CD4-positive, alpha-beta T cell (primary cell): ENCODE data around the gene MKLN1. TPM values are rescaled to one million over a fixed set of nuclear protein-coding genes. Genes with fewer than 3 reads are reported as not detected.

Experiments used
- ATAC-seq: fragments of 200-7000 bp; cut with Tn5 transposase; one replicate; pipeline ENCODE4 v1.10.0; 2022; ENCODE audit warnings: mild to moderate bottlenecking; ENCODE audit not compliant: poor library complexity
- CTCF ChIA-PET: fragments of 350-600 bp; sonication (Branson Sonifier 250); formaldehyde crosslinking; loops from one replicate; lab custom pipeline; 2021; ENCODE audit warnings: antibody characterized with exemption, inconsistent platforms; lab: Charles Lee
- POLR2A ChIA-PET: fragments of 350-600 bp; sonication (Branson Sonifier 250); formaldehyde crosslinking; loops from one replicate; lab custom pipeline; 2021; ENCODE audit warnings: antibody characterized with exemption, inconsistent platforms; lab: Charles Lee
- DNase-seq, 14 experiments: peaks; one replicate each; pipeline ENCODE4 v3.0.0-alpha.2; 2013 to 2020; ENCODE audit warnings: mixed read lengths in 2 of 14
- H3K27ac ChIP-seq, 2 donors: one replicate each; pipeline versions ENCODE4 v1.5.1 to v1.7.0; 2013; ENCODE audit warnings: low read length in 2 of 2, low read depth in 1 of 2, mild to moderate bottlenecking in 1 of 2
- H3K27me3 ChIP-seq, 2 experiments: 1 replicate in 1 of 2; 2 replicates in 1 of 2; pipeline versions ENCODE4 v1.6.1 to v1.7.0; 2013; ENCODE audit warnings: low read length in 2 of 2, control low read depth in 1 of 2, mild to moderate bottlenecking in 1 of 2, moderate library complexity in 1 of 2; ENCODE audit not compliant: insufficient read depth in 2 of 2, control insufficient read depth in 1 of 2
- H3K36me3 ChIP-seq: one replicate; pipeline ENCODE4 v1.6.1; 2013; ENCODE audit warnings: low read length, control low read depth; ENCODE audit not compliant: insufficient read depth
- H3K4me1 ChIP-seq: one replicate; pipeline ENCODE4 v1.6.1; 2013; ENCODE audit warnings: low read length, control low read depth; ENCODE audit not compliant: insufficient read depth
- H3K4me3 ChIP-seq: one replicate; pipeline ENCODE4 v1.5.1; 2013; ENCODE audit warnings: mild to moderate bottlenecking, low read length, moderate library complexity
- H3K9me3 ChIP-seq, 2 experiments: 1 replicate in 1 of 2; 2 replicates in 1 of 2; pipeline versions ENCODE4 v1.6.1 to v1.7.0; 2013; ENCODE audit warnings: low read length in 2 of 2, mild to moderate bottlenecking in 2 of 2, control low read depth in 1 of 2, moderate library complexity in 1 of 2; ENCODE audit not compliant: control insufficient read depth in 1 of 2, insufficient read depth in 1 of 2
- H3K27ac Mint-ChIP-seq: one replicate; pipeline ENCODE4 v1.8.0; 2020; ENCODE audit warnings: mixed read lengths
- H3K27me3 Mint-ChIP-seq: one replicate; pipeline ENCODE4 v1.8.0; 2021; ENCODE audit warnings: mixed read lengths
- H3K36me3 Mint-ChIP-seq: one replicate; pipeline ENCODE4 v1.8.0; 2021; ENCODE audit warnings: low read depth, mixed read lengths
- H3K4me1 Mint-ChIP-seq: one replicate; pipeline ENCODE4 v1.8.0; 2021; ENCODE audit warnings: low read depth, mixed read lengths
- H3K4me3 Mint-ChIP-seq: one replicate; pipeline ENCODE4 v1.8.0; 2020; ENCODE audit warnings: mild to moderate bottlenecking, mixed read lengths
- H3K9me3 Mint-ChIP-seq: one replicate; pipeline ENCODE4 v1.8.0; 2020; ENCODE audit warnings: mixed read lengths
- CTCF ChIP-seq: fragments of 200-600 bp; IDR thresholded peaks from one replicate; pipeline ENCODE4 v1.8.0; 2022; ENCODE audit warnings: antibody characterized with exemption, mild to moderate bottlenecking
- intact Hi-C, 2 experiments: fragments of 100-400 bp; cut with DNase I in 1 of 2; cut with micrococcal nuclease in 1 of 2; formaldehyde crosslinking; loops; one replicate each; pipeline versions ENCODE4 v1.15.1 to v1.9.0; 2023 to 2025; cut with DNase I, micrococcal nuclease
- total RNA-seq, 174 experiments: library from RNA in 2 of 174; stranded (reverse) in 2 of 174; gene quantifications; one replicate each; pipeline ENCODE4 v1.2.3 and lab custom pipeline; 2021 to 2026

The MKLN1 gene
- total RNA-seq, 2 experiments from 2014 or later, result 47.2 to 53.7 TPM

- H3K4me1 Mint-ChIP-seq, result no peaks in the 10 kb centered on the region
- no peak for TF ChIP-seq CTCF
- intact Hi-C loops, result no loop called here
- Histone ChIP-seq H3K4me1 (no peaks in the 10 kb centered on the region), H3K4me3 (no peak overlapping the region), H3K27me3 (no peaks in the 10 kb centered on the region), H3K27ac (no peak overlapping the region), H3K9me3 (no peaks in the 10 kb centered on the region), H3K36me3 (no peaks in the 10 kb centered on the region)
- no peaks in the 10 kb centered on the region for H3K36me3 Mint-ChIP-seq
- DNase-seq (no peak), ATAC-seq (no peak)
- H3K4me3 Mint-ChIP-seq, result no peak overlapping the region
- H3K9me3 Mint-ChIP-seq, result no peaks in the 10 kb centered on the region
- H3K27me3 Mint-ChIP-seq, result no peaks in the 10 kb centered on the region
- POLR2A ChIA-PET, result no interaction called here
- no peak overlapping the region for H3K27ac Mint-ChIP-seq
- CTCF ChIA-PET, result no interaction called here
Observed at GRCh38 chr7:131533151-131533559, 205.5 kb downstream of the MKLN1 start.

DNA sequence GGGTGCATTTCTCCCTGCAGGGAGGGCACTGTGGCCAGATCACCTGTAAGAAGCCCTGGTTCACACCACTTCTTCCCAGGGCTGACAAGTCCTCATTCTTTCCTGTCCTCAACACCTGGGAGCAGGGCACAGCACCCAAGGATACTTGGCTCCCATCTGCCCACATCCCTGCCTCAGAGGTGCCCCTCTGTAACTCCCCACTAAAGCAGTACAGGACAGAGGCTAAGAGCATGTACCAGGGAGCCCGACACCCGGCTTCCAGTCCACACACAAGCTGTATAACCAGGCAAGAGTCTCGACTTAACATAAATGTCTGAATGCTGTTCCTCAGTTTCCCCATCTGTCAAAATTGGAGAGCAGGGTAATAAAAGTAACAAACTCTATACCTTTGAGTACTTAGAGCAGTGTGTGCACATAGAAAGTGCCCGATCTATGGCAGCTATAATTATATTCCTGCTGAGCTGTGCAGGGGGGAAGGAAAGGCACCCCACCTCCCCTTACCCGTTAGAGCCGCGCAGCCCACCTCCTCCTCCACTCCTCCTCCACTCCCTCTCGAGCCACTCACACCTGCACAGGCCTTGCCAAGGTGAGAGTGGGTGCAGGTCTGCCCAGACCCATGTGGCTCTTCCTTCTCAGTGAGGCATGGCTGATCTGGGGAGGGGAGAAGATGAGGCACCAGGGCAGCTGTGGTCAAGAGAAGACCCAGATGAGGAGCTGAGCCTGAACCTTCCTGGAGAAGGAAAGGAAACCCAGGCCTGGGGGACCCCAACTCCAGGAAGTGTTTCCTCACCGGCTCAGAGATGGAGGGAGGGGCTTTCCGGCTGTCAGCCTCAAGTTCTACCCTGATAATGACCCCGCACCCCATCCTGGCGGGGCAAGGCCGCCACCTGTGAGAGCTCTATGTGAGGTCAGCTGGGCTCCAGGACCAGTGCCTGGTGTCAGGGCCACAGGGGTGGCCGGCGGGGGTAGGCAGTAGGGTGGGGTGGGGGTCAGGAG is 206.2 kb downstream of the MKLN1 start:
- TF ChIP-seq CTCF, result no peak
- CTCF ChIA-PET, result no interaction called here
- POLR2A ChIA-PET, result no interaction called here

GRCh38 chr7:131536361-131536849 is 208.7 kb downstream of the MKLN1 start:
- H3K36me3 Mint-ChIP-seq, result no peaks in the 10 kb centered on the region
- DNase-seq, result no peak
- H3K9me3 Mint-ChIP-seq, result no peaks in the 10 kb centered on the region
- H3K27ac Mint-ChIP-seq, result no peak overlapping the region
- no peak for ATAC-seq
- no peak overlapping the region for H3K4me3 ChIP-seq
- H3K4me1 Mint-ChIP-seq, result no peaks in the 10 kb centered on the region
- POLR2A ChIA-PET, result no interaction called here
- H3K36me3 ChIP-seq, result no peaks in the 10 kb centered on the region
- H3K27me3 ChIP-seq, result no peaks in the 10 kb centered on the region
- intact Hi-C loops, result no loop called here
- no peak overlapping the region for H3K27ac ChIP-seq
- CTCF ChIA-PET, result no interaction called here
- H3K4me1 ChIP-seq, result no peaks in the 10 kb centered on the region
- no peaks in the 10 kb centered on the region for H3K9me3 ChIP-seq
- no peak overlapping the region for H3K4me3 Mint-ChIP-seq
- no peak for TF ChIP-seq CTCF
- H3K27me3 Mint-ChIP-seq, result no peaks in the 10 kb centered on the region

More for the DNA sequence above, 206.2 kb downstream of the MKLN1 start:
- Mint-ChIP-seq H3K4me1 (no peaks in the 10 kb centered on the region), H3K27me3 (no peaks in the 10 kb centered on the region), H3K36me3 (no peaks in the 10 kb centered on the region), H3K4me3 (no peak overlapping the region), H3K27ac (no peak overlapping the region), H3K9me3 (no peaks in the 10 kb centered on the region)
- H3K4me1 ChIP-seq, result no peaks in the 10 kb centered on the region
- H3K27ac ChIP-seq, result no peak overlapping the region
- H3K9me3 ChIP-seq, result no peaks in the 10 kb centered on the region
- H3K4me3 ChIP-seq, result no peak overlapping the region
- H3K36me3 ChIP-seq, result no peaks in the 10 kb centered on the region
- DNase-seq (no peak), ATAC-seq (no peak)
- no peaks in the 10 kb centered on the region for H3K27me3 ChIP-seq
- intact Hi-C loops, result no loop called here
